Fibroblast of the aortic adventitia (primary cell): ENCODE measurements around the gene TNRC6A. TPM values are rescaled to one million over a fixed set of nuclear protein-coding genes. Genes with fewer than 3 reads are reported as not detected.
"Not testable (repeated sequence)": the region's sequence is repeated elsewhere in the genome, so short reads cannot be mapped to it uniquely, and the experiment has no call there.

Experiments used
- DNase-seq: peaks from one replicate; pipeline ENCODE4 v3.0.0-alpha.2; 2010; ENCODE audit warnings: low read depth
- H3K4me3 ChIP-seq: 2 replicates; pipeline ENCODE4 v1.5.1; 2011; ENCODE audit warnings: low read depth, mild to moderate bottlenecking, control low read depth, low read length, moderate library complexity
- total RNA-seq: library from RNA; depleted of rRNA; stranded (reverse); fragments of >200 nt; gene quantifications from 2 replicates; pipeline ENCODE4 v1.2.3, GENCODE V29; 2012; ENCODE audit warnings: low replicate concordance
- TF ChIP-seq, protein P1 (sequence below): IDR thresholded peaks from 2 replicates; pipeline ENCODE4 v1.5.1; 2011; ENCODE audit warnings: mild to moderate bottlenecking, low read length, control low read depth, inconsistent platforms; ENCODE audit not compliant: insufficient read depth

The TNRC6A gene
- total RNA-seq, 1 donor: 32.2 TPM

DNA sequence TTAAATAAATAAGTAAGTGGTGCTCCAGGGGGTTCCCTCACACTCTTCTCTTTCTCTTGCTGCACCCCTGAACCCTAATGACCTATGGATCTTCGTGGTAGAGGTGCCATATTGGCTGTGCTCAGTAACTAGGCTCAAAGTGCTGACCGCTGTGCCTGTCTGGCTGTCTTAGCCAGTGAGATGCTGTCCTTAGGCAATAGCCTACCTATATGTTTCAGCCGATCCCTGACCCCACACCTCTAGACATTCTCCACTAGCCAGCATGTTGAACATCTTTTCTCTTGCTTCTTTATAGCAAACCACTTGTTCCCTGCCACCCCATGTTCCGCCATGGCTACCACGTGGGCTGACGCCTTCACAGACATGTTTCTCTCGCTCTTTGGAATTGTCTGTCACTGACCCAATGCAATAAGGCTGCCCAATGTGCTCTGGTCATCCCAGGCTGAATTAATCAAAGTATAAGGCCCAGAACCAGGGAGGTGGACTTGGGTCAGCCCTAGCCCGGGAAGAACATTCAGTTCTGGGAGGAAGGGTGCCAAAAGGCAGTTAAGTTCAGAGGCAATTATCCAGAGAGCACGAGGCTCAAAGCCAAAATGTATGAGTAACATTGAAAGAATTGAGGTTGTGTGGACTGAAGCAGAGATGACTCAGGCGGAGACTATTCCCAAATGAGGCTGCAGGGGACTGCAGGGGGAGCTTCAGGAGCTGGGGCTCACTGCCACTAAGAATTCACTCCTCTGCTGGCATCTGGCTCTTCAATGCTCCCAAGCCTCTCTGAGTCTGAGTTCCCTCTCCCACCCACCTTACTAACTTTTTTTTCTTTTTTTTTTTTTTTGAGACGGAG lies 28.7 kb upstream of the TNRC6A start:
- DNase-seq: peak; percentile 99
- TF ChIP-seq, protein P1, sequence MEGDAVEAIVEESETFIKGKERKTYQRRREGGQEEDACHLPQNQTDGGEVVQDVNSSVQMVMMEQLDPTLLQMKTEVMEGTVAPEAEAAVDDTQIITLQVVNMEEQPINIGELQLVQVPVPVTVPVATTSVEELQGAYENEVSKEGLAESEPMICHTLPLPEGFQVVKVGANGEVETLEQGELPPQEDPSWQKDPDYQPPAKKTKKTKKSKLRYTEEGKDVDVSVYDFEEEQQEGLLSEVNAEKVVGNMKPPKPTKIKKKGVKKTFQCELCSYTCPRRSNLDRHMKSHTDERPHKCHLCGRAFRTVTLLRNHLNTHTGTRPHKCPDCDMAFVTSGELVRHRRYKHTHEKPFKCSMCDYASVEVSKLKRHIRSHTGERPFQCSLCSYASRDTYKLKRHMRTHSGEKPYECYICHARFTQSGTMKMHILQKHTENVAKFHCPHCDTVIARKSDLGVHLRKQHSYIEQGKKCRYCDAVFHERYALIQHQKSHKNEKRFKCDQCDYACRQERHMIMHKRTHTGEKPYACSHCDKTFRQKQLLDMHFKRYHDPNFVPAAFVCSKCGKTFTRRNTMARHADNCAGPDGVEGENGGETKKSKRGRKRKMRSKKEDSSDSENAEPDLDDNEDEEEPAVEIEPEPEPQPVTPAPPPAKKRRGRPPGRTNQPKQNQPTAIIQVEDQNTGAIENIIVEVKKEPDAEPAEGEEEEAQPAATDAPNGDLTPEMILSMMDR: peak; percentile 55
- H3K4me3 ChIP-seq: no peak overlapping the region

DNA sequence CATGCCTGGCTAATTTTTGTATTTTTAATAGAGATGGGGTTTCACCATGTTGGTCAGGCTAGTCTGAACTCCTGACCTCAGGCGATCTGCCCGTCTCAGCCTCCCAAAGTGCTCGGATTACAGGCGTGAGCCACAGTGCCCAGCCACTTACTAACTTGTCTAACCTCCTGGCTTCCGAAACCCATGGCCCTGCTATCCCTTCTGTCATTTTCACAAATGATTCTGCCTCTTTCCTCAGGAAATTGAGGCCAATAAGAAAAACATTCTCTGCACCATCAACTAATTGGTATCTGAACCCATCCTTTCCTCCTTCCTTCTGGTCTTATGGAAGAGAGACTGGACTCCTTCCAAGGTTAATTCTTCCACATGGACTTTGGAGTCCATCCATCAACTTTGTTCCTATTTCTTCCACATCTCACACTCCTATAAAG lies 27.9 kb upstream of the TNRC6A start:
- TF ChIP-seq, protein P1: no peak
- no peak overlapping the region for H3K4me3 ChIP-seq
- DNase-seq: peak; percentile 68

DNA sequence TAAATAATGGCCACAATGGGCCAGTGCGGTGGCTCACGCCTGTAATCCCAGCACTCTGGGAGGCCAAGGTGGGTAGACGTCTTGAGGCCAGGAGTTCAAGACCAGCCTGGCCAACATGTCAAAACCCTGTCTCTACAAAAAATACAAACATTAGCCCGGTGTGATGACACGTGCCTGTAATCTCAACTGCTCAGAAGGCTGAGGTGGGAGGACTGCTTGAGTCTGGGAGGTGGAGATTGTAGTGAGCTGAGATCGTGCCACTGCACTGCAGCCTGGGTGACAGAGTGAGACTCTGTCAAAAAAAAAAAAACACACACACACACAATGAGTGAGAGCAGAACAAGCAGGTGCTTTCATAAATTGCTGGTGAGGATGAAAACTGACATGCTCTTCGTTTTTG lies 21.7 kb upstream of the TNRC6A start:
- not testable (repeated sequence) for DNase-seq, H3K4me3 ChIP-seq

DNA sequence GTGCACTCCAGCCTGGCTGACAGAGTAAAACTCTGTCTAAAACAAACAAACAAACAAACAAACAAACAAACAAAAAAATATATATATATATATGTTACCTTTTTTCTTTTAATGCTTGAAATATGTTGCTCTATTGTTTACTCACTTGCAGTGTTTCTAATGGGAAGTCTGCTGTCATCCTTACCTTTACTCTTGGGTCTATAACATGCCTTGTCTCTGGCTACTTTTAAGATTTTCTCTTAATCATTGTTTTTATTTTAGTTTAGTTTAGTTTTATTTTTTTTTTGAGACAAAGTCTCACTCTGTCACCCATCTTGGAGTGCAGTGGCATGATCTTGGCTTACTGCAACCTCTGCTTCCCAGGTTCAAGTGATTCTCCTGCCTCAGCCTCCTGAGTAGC lies 16.1 kb upstream of the TNRC6A start:
- DNase-seq: no peak
- no peak overlapping the region for H3K4me3 ChIP-seq
- TF ChIP-seq, protein P1: no peak

DNA sequence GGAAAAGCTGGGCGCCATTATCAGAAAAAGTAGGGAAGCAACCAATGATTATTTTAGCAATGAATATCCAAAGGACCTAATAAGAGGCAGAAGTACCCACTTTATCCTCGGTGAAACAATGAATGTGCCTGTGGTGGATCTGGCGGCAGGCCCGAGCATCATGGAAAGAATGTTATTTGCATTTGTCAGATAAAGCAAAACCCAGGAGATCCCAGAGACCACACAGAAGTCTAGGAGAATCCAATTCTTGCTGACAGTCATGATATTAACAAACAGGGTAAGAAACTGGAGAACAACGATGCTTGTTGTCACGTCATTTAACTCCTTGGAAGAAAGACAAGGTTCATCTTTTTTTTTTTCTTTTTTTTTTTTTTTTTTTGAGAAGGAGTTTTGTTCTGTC lies 12.0 kb upstream of the TNRC6A start:
- H3K4me3 ChIP-seq: no peak overlapping the region
- TF ChIP-seq, protein P1: no peak
- DNase-seq: peak; percentile 88

DNA sequence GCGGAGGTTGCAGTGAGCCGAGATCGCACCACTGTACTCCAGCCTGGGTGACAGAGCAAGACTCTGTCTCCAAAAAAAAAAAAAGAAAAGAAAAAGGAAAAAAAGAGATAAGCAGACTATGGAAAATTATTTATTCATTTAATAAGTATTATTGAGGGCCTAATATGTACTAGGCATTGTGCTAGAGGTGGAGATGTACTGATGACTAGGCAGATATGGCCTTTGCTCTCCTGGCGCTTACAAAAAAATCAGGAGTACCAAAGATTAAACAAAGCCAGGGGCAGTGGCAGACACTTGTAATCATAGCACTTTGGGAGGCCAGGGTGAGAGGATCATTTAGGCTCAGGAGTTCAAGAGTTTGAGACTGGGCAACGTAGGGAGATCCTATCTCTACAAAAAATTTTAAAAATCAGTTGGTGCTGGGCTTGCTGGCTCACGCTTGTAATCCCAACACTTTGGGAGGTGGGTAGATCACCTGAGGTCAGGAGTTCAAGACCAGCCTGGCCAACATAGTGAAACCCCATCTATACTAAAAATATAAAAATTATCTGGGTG lies 10.4 kb upstream of the TNRC6A start:
- TF ChIP-seq, protein P1: no peak
- no peak overlapping the region for H3K4me3 ChIP-seq
- DNase-seq: no peak

DNA sequence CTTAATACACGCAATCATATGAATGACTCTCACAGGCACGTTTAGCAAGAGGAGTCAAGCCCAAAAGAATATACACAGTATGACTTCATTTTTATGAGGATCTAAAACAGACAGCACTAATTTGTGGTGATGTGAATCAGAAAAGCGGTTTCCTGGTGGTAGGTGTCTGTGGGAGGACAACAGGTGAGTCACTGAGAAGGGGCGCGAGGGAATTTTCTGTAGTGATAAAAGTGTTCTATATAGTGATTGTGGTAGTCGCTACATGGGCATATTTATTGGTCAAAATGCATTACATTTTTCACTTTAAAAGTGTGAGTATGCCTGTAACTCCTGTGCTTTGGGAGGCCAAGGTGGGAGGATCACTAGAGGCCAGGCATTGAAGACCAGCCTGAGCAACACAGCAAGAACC lies 7.6 kb upstream of the TNRC6A start:
- TF ChIP-seq, protein P1: no peak
- DNase-seq: no peak
- H3K4me3 ChIP-seq: no peak overlapping the region
